Activated CD4-positive, alpha-beta T cell treated with anti-CD3 and anti-CD28 coated beads for 36 hours (primary cell): Measurements from ENCODE around the gene RNU1-4. TPM values are rescaled to one million over a fixed set of nuclear protein-coding genes. Genes with fewer than 3 reads are reported as not detected.
"Not testable (repeated sequence)": the region's sequence is repeated elsewhere in the genome, so short reads cannot be mapped to it uniquely, and the experiment has no call there.

Source experiments
- ATAC-seq: fragments of 200-7000 bp; cut with Tn5 transposase; one replicate; pipeline ENCODE4 v1.10.0; 2021; ENCODE audit warnings: mild to moderate bottlenecking, moderate library complexity
- CTCF ChIA-PET: fragments of 350-600 bp; sonication (Branson Sonifier 250); formaldehyde crosslinking; loops from one replicate; lab custom pipeline; 2021; ENCODE audit warnings: antibody characterized with exemption; lab: Charles Lee
- POLR2A ChIA-PET: fragments of 350-600 bp; sonication (Branson Sonifier 250); formaldehyde crosslinking; loops from one replicate; lab custom pipeline; 2021; ENCODE audit warnings: antibody characterized with exemption, inconsistent platforms; lab: Charles Lee
- DNase-seq: peaks from one replicate; pipeline ENCODE4 v3.0.0-alpha.2; 2020
- H3K27ac Mint-ChIP-seq: one replicate; pipeline ENCODE4 v1.8.0; 2021; ENCODE audit warnings: mixed read lengths
- H3K27me3 Mint-ChIP-seq: one replicate; pipeline ENCODE4 v1.8.0; 2021; ENCODE audit warnings: mixed read lengths
- H3K36me3 Mint-ChIP-seq: one replicate; pipeline ENCODE4 v1.8.0; 2021; ENCODE audit warnings: low read depth, mixed read lengths
- H3K4me1 Mint-ChIP-seq: one replicate; pipeline ENCODE4 v1.8.0; 2021; ENCODE audit warnings: mixed read lengths
- H3K4me3 Mint-ChIP-seq: one replicate; pipeline ENCODE4 v1.8.0; 2021; ENCODE audit warnings: mild to moderate bottlenecking, moderate library complexity, mixed read lengths
- H3K9me3 Mint-ChIP-seq: one replicate; pipeline ENCODE4 v1.8.0; 2021; ENCODE audit warnings: low read depth, mixed read lengths
- intact Hi-C, 2 experiments: fragments of 100-400 bp; cut with DNase I in 1 of 2; cut with micrococcal nuclease in 1 of 2; formaldehyde crosslinking; loops; one replicate each; pipeline versions ENCODE4 v1.14.2 to v1.15.1; 2022 to 2024; cut with DNase I, micrococcal nuclease
- total RNA-seq, 2 experiments: library from RNA; stranded (reverse); gene quantifications; one replicate each; pipeline ENCODE4 v1.2.3, GENCODE V29; 2021

Gene RNU1-4
- total RNA-seq, 2 experiments from 2014 or later, result 1,573 to 2,291 TPM

GRCh38 chr1:16773205-16773596 lies 32.9 kb downstream of the RNU1-4 start:
- POLR2A ChIA-PET, DNase-seq, H3K4me3 Mint-ChIP-seq, H3K9me3 Mint-ChIP-seq, H3K36me3 Mint-ChIP-seq, H3K27ac Mint-ChIP-seq, H3K4me1 Mint-ChIP-seq, ATAC-seq, intact Hi-C loops, CTCF ChIA-PET: not testable (repeated sequence)
- H3K27me3 Mint-ChIP-seq, result peaks cover 14% of the 10 kb centered on the region

- H3K27me3 Mint-ChIP-seq, result peaks cover 14% of the 10 kb centered on the region
These were observed 33.4 kb downstream of the RNU1-4 start for GRCh38 chr1:16773723-16774122.

GRCh38 chr1:16774773-16775172 lies 34.5 kb downstream of the RNU1-4 start:
- H3K36me3 Mint-ChIP-seq, POLR2A ChIA-PET, H3K9me3 Mint-ChIP-seq, H3K4me3 Mint-ChIP-seq, H3K4me1 Mint-ChIP-seq, CTCF ChIA-PET, DNase-seq, H3K27ac Mint-ChIP-seq, ATAC-seq, intact Hi-C loops: not testable (repeated sequence)
- peaks cover 14% of the 10 kb centered on the region for H3K27me3 Mint-ChIP-seq

More at GRCh38 chr1:16773723-16774122, 33.4 kb downstream of the RNU1-4 start:
- intact Hi-C loops, H3K9me3 Mint-ChIP-seq, POLR2A ChIA-PET, H3K4me1 Mint-ChIP-seq, H3K27ac Mint-ChIP-seq, CTCF ChIA-PET, DNase-seq, H3K4me3 Mint-ChIP-seq, ATAC-seq, H3K36me3 Mint-ChIP-seq: not testable (repeated sequence)

- H3K27me3 Mint-ChIP-seq, result peaks cover 16% of the 10 kb centered on the region
- DNase-seq, CTCF ChIA-PET, H3K36me3 Mint-ChIP-seq, H3K4me3 Mint-ChIP-seq, H3K27ac Mint-ChIP-seq, intact Hi-C loops, ATAC-seq, H3K4me1 Mint-ChIP-seq, POLR2A ChIA-PET, H3K9me3 Mint-ChIP-seq: not testable (repeated sequence)
These were observed 35.0 kb downstream of the RNU1-4 start for GRCh38 chr1:16775290-16775689.

- H3K9me3 Mint-ChIP-seq, POLR2A ChIA-PET, H3K4me3 Mint-ChIP-seq, H3K4me1 Mint-ChIP-seq, DNase-seq, H3K36me3 Mint-ChIP-seq, CTCF ChIA-PET, intact Hi-C loops, H3K27ac Mint-ChIP-seq, ATAC-seq: not testable (repeated sequence)
- H3K27me3 Mint-ChIP-seq, result peaks cover 15% of the 10 kb centered on the region
These were observed 35.9 kb downstream of the RNU1-4 start for GRCh38 chr1:16776248-16776647.

- H3K9me3 Mint-ChIP-seq, CTCF ChIA-PET, DNase-seq, H3K4me3 Mint-ChIP-seq, H3K36me3 Mint-ChIP-seq, ATAC-seq, intact Hi-C loops, POLR2A ChIA-PET, H3K27ac Mint-ChIP-seq, H3K4me1 Mint-ChIP-seq: not testable (repeated sequence)
- peaks cover 15% of the 10 kb centered on the region for H3K27me3 Mint-ChIP-seq
These were observed 36.5 kb downstream of the RNU1-4 start for GRCh38 chr1:16776835-16777234.

GRCh38 chr1:16777821-16778220 lies 37.5 kb downstream of the RNU1-4 start:
- H3K9me3 Mint-ChIP-seq, DNase-seq, POLR2A ChIA-PET, ATAC-seq, H3K27ac Mint-ChIP-seq, CTCF ChIA-PET, H3K36me3 Mint-ChIP-seq, H3K4me3 Mint-ChIP-seq, H3K4me1 Mint-ChIP-seq, intact Hi-C loops: not testable (repeated sequence)
- peaks cover 15% of the 10 kb centered on the region for H3K27me3 Mint-ChIP-seq

GRCh38 chr1:16779525-16779924 lies 39.2 kb downstream of the RNU1-4 start:
- ATAC-seq, H3K4me1 Mint-ChIP-seq, intact Hi-C loops: not testable (repeated sequence)

GRCh38 chr1:16781033-16781432 lies 40.7 kb downstream of the RNU1-4 start:
- H3K27ac Mint-ChIP-seq, H3K4me1 Mint-ChIP-seq, DNase-seq, POLR2A ChIA-PET, H3K36me3 Mint-ChIP-seq, H3K9me3 Mint-ChIP-seq, ATAC-seq, H3K4me3 Mint-ChIP-seq, intact Hi-C loops, CTCF ChIA-PET: not testable (repeated sequence)
- peaks cover 12% of the 10 kb centered on the region for H3K27me3 Mint-ChIP-seq

More at GRCh38 chr1:16779525-16779924, 39.2 kb downstream of the RNU1-4 start:
- POLR2A ChIA-PET, H3K4me3 Mint-ChIP-seq, H3K27ac Mint-ChIP-seq, DNase-seq, CTCF ChIA-PET, H3K9me3 Mint-ChIP-seq, H3K36me3 Mint-ChIP-seq: not testable (repeated sequence)
- H3K27me3 Mint-ChIP-seq, result peaks cover 12% of the 10 kb centered on the region

- not testable (repeated sequence) for H3K4me3 Mint-ChIP-seq, DNase-seq
These were observed 41.3 kb downstream of the RNU1-4 start for GRCh38 chr1:16781625-16782024.

GRCh38 chr1:16784955-16785354 lies 44.6 kb downstream of the RNU1-4 start:
- CTCF ChIA-PET, H3K4me1 Mint-ChIP-seq, POLR2A ChIA-PET, DNase-seq, H3K9me3 Mint-ChIP-seq, H3K36me3 Mint-ChIP-seq, H3K4me3 Mint-ChIP-seq, ATAC-seq, H3K27me3 Mint-ChIP-seq, H3K27ac Mint-ChIP-seq, intact Hi-C loops: not testable (repeated sequence)

More at GRCh38 chr1:16781625-16782024, 41.3 kb downstream of the RNU1-4 start:
- H3K4me1 Mint-ChIP-seq, CTCF ChIA-PET, H3K27ac Mint-ChIP-seq, POLR2A ChIA-PET, intact Hi-C loops, H3K9me3 Mint-ChIP-seq, H3K36me3 Mint-ChIP-seq, ATAC-seq: not testable (repeated sequence)
- H3K27me3 Mint-ChIP-seq, result peaks cover 12% of the 10 kb centered on the region

GRCh38 chr1:16786362-16786761 lies 46.0 kb downstream of the RNU1-4 start:
- POLR2A ChIA-PET, DNase-seq, H3K4me3 Mint-ChIP-seq, H3K4me1 Mint-ChIP-seq, CTCF ChIA-PET, H3K9me3 Mint-ChIP-seq, H3K27ac Mint-ChIP-seq, H3K27me3 Mint-ChIP-seq, H3K36me3 Mint-ChIP-seq, intact Hi-C loops, ATAC-seq: not testable (repeated sequence)
